Measurements from ENCODE around the gene NFIA. TPM values are rescaled to one million over a fixed set of nuclear protein-coding genes. Genes with fewer than 3 reads are reported as not detected.

The NFIA gene
- total and polyA plus RNA-seq, 8 donors = 9.6 to 108 (median 37.2) TPM

DNA sequence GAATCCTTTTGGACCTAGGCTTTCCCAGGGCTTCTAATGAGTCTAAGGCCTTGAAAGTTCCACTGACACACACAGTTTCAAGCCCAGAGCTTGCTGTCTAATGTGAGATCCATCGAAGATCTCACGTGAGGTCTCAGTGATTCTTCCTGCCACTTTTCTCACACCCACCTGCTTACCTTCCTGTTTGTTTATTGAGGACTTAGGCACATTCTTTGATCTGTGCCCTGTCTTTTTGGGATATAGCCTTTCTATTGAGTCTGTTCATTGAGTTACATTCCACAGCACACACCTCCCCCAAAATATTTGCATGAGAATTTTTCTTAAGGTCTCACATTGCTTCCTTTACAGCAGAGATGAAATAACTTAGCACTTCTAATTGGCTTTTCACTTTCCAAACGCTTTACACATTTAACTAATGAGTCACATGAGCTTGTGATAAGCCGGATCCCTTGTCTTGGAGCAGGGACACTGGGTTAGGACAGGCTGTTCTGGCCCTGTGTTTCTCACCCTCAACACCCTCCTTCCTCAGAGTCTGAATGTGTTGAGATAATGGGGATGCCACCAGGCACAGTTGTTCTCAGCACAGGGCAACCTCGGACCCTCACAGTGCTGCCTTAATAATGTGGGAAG, 354.2 kb downstream of the NFIA start:
- H3K4me1 ChIP-seq = peaks cover 10 to 48% (median 28%) of the 10 kb centered on the region in 4 donors
- H3K36me3 ChIP-seq = no peaks in the 10 kb centered on the region
- H3K4me3 ChIP-seq = no peak overlapping the region
- no peaks in the 10 kb centered on the region for H3K27me3 ChIP-seq
- peak overlapping the region; percentile 2 to 67 (median 24) for H3K27ac ChIP-seq
- H3K9me3 ChIP-seq = no peaks in the 10 kb centered on the region
- DNase-seq = peak in 1 of 2 donors; percentile 36
- 44 to 68% (median 60%) methylated on average over 5 of the region's 5 CpGs for WGBS, 5 donors
- intact Hi-C loops (cut with DNase I; ENCODE audit: low total_unique reads) = no loop called here
- TF ChIP-seq, protein P1, sequence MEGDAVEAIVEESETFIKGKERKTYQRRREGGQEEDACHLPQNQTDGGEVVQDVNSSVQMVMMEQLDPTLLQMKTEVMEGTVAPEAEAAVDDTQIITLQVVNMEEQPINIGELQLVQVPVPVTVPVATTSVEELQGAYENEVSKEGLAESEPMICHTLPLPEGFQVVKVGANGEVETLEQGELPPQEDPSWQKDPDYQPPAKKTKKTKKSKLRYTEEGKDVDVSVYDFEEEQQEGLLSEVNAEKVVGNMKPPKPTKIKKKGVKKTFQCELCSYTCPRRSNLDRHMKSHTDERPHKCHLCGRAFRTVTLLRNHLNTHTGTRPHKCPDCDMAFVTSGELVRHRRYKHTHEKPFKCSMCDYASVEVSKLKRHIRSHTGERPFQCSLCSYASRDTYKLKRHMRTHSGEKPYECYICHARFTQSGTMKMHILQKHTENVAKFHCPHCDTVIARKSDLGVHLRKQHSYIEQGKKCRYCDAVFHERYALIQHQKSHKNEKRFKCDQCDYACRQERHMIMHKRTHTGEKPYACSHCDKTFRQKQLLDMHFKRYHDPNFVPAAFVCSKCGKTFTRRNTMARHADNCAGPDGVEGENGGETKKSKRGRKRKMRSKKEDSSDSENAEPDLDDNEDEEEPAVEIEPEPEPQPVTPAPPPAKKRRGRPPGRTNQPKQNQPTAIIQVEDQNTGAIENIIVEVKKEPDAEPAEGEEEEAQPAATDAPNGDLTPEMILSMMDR (IDR thresholded peaks at IDR 0.05) = no peak
- peak in 1 of 3 donors; percentile 61 for TF ChIP-seq POLR2AphosphoS5 (IDR thresholded peaks at IDR 0.05)

DNA sequence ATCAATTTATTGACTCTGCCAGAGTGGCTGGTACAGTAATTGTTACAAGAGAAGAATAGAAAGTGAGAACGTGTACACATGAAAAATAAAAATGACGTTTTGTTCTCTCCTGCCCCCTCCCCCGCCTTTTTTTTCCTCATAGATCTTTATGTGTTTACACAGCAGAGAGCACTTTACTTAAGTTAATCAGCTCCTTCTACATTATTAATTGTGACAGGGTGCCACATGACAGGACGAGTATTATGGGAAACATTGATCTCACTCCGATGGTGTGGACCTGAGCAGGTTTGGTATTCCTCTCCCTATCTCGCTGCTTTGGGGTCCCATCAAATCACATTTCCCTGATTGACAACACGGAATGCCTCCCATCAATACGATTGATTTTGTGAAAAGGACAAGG, 356.9 kb downstream of the NFIA start:
- peak overlapping the region in 1 of 5 donors; percentile 1 for H3K27ac ChIP-seq
- H3K4me3 ChIP-seq = no peak overlapping the region
- no peaks in the 10 kb centered on the region for H3K27me3 ChIP-seq
- 39 to 56% (median 51%) methylated on average over 8 of the region's 8 CpGs for WGBS, 5 donors
- TF ChIP-seq, protein P1 (IDR thresholded peaks at IDR 0.05) = no peak
- TF ChIP-seq POLR2AphosphoS5 (IDR thresholded peaks at IDR 0.05) (no peak), EP300 (IDR thresholded peaks at IDR 0.05) (no peak)
- H3K9me3 ChIP-seq = no peaks in the 10 kb centered on the region
- no peak for DNase-seq
- H3K36me3 ChIP-seq = no peaks in the 10 kb centered on the region
- H3K4me1 ChIP-seq = peaks cover 18 to 64% (median 36%) of the 10 kb centered on the region in 4 donors
- intact Hi-C loops (cut with DNase I; ENCODE audit: low total_unique reads) = no loop called here

DNA sequence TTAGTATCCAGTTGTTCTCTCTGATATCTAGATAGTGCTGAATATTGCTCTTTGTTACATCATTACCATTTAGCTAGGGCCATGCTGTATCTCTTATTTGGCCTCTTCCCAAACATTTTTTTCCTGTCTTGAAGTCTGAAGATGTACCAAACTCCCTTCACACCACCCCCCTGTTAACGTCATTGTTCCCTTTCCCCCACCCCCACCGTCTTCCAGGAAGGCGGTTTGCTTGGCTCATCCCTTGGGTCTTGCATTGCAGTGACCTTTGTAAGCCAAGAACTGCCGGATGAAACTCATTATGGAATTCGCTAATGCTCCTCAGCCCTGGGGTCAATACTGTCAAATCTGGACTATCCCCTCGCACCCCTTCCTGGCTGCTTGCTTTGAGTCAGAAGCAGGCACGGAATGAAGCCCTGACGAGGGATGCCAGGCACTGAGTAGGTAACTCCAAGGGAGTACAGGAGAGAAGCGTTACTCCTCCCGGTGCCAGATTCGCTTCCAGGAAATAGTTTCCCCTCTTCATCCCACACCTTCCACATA, 359.4 kb downstream of the NFIA start:
- H3K36me3 ChIP-seq = no peaks in the 10 kb centered on the region
- H3K27me3 ChIP-seq = no peaks in the 10 kb centered on the region
- peak in 1 of 2 donors; percentile 69 for DNase-seq
- intact Hi-C loops (cut with DNase I; ENCODE audit: low total_unique reads) = loop anchor here (10.0 kb wide), 1 partner anchor 467 kb away; no protein-coding TSS in a partner anchor
- H3K27ac ChIP-seq = peak overlapping the region in 3 of 5 donors; percentile 7 to 38 (median 31)
- 75 to 84% (median 82%) methylated on average over 11 of the region's 11 CpGs for WGBS, 5 donors
- no peaks in the 10 kb centered on the region for H3K9me3 ChIP-seq
- TF ChIP-seq POLR2A (IDR thresholded peaks at IDR 0.05) (no peak), POLR2AphosphoS5 (IDR thresholded peaks at IDR 0.05) (peak in 1 of 3 donors; percentile 16), EP300 (IDR thresholded peaks at IDR 0.05) (no peak)
- TF ChIP-seq, protein P1 (IDR thresholded peaks at IDR 0.05) = no peak
- peaks cover 11 to 72% (median 46%) of the 10 kb centered on the region in 4 donors for H3K4me1 ChIP-seq
- no peak overlapping the region for H3K4me3 ChIP-seq

DNA sequence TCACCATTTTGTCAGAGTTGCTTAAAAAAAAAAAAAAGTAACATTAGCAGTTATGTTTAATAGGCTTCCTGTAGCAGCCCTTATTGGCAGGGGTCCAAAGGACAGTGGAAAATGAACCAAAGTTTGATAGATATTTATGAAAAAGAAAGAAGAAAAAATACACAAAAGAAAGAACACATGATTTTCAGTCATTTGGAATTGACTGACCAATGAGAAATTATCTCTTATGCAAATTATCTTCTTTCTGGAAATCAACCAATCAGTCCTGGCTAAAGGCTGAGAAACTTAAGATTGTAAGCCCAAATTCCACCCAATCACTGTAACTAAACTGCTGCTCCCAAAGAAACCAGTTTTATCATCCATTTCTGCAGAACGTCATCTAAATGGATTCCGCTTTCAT, 360.2 kb downstream of the NFIA start:
- H3K9me3 ChIP-seq = no peaks in the 10 kb centered on the region
- WGBS, 5 donors = 90 to 96% (median 94%) methylated on average over 2 of the region's 2 CpGs
- H3K4me3 ChIP-seq = no peak overlapping the region
- H3K27ac ChIP-seq = no peak overlapping the region
- TF ChIP-seq EP300 (IDR thresholded peaks at IDR 0.05) (no peak), POLR2AphosphoS5 (IDR thresholded peaks at IDR 0.05) (no peak), POLR2A (IDR thresholded peaks at IDR 0.05) (no peak)
- TF ChIP-seq, protein P1 (IDR thresholded peaks at IDR 0.05) = no peak
- H3K36me3 ChIP-seq = no peaks in the 10 kb centered on the region
- intact Hi-C loops (cut with DNase I; ENCODE audit: low total_unique reads) = loop anchor here (10.0 kb wide), 1 partner anchor 468 kb away; no protein-coding TSS in a partner anchor
- DNase-seq = peak in 1 of 2 donors; percentile 59
- H3K27me3 ChIP-seq = no peaks in the 10 kb centered on the region
- peaks cover 11 to 73% (median 43%) of the 10 kb centered on the region in 4 donors for H3K4me1 ChIP-seq
